HEK293T (cell line): Measurements from ENCODE around the gene GTPBP8.

Experiments used
- ELF4 ChIP-seq: fragments of 450-650 bp; IDR thresholded peaks from 2 replicates; pipeline ENCODE4 v1.6.1; 2017; ENCODE audit warnings: antibody characterized with exemption
- FOXM1 ChIP-seq: fragments of 450-650 bp; IDR thresholded peaks from 2 replicates; pipeline ENCODE4 v1.6.1; 2017; ENCODE audit warnings: mild to moderate bottlenecking, borderline replicate concordance
- SP1 ChIP-seq: fragments of 450-650 bp; IDR thresholded peaks from 2 replicates; pipeline ENCODE4 v1.6.1; 2017
- TARDBP ChIP-seq: fragments of 450-650 bp; IDR thresholded peaks from 2 replicates; pipeline ENCODE4 v1.6.1; 2016

- TF ChIP-seq SP1 = no peak
- TF ChIP-seq ELF4 = peak; percentile 75
- no peak for TF ChIP-seq FOXM1
- no peak for TF ChIP-seq TARDBP
These were observed at the start of gene GTPBP8 for GRCh38 chr3:112990672-112991602.
